Osteocyte (in vitro differentiated cells): ENCODE data around the gene RAB10. TPM values are rescaled to one million over a fixed set of nuclear protein-coding genes. Genes with fewer than 3 reads are reported as not detected.
A peak's percentile ranks its signal among the peaks of the same experiment; 100 is the strongest.

Source experiments
- DNase-seq: peaks from one replicate; pipeline ENCODE4 v3.0.0; 2021; ENCODE audit warnings: mixed read lengths; ENCODE audit not compliant: unreplicated experiment; ENCODE audit errors: extremely low spot score
- H3K27ac Mint-ChIP-seq: one replicate; pipeline ENCODE4 v1.8.0; 2021; ENCODE audit warnings: mild to moderate bottlenecking, mixed read lengths; ENCODE audit not compliant: unreplicated experiment
- H3K27me3 Mint-ChIP-seq: one replicate; pipeline ENCODE4 v1.8.0; 2021; ENCODE audit warnings: mixed read lengths; ENCODE audit not compliant: unreplicated experiment
- H3K36me3 Mint-ChIP-seq: one replicate; pipeline ENCODE4 v1.8.0; 2021; ENCODE audit warnings: mixed read lengths; ENCODE audit not compliant: unreplicated experiment
- H3K4me1 Mint-ChIP-seq: one replicate; pipeline ENCODE4 v1.8.0; 2021; ENCODE audit warnings: mixed read lengths; ENCODE audit not compliant: unreplicated experiment
- H3K4me3 Mint-ChIP-seq: one replicate; pipeline ENCODE4 v1.8.0; 2021; ENCODE audit warnings: mild to moderate bottlenecking, moderate library complexity, mixed read lengths; ENCODE audit not compliant: unreplicated experiment
- H3K9me3 Mint-ChIP-seq: one replicate; pipeline ENCODE4 v1.8.0; 2021; ENCODE audit warnings: mixed read lengths; ENCODE audit not compliant: unreplicated experiment
- total RNA-seq: library from RNA; stranded (reverse); gene quantifications from 2 replicates; pipeline ENCODE4 v1.2.1, GENCODE V29; 2021
- TF ChIP-seq, protein P1 (sequence below): fragments of 200-600 bp; sonication (generic); IDR thresholded peaks from 2 replicates; pipeline ENCODE4 v1.5.0; 2021; ENCODE audit warnings: antibody characterized with exemption, mild to moderate bottlenecking, moderate library complexity

Gene RAB10
- total RNA-seq, 1 donor from 2014 or later = 139 TPM

DNA sequence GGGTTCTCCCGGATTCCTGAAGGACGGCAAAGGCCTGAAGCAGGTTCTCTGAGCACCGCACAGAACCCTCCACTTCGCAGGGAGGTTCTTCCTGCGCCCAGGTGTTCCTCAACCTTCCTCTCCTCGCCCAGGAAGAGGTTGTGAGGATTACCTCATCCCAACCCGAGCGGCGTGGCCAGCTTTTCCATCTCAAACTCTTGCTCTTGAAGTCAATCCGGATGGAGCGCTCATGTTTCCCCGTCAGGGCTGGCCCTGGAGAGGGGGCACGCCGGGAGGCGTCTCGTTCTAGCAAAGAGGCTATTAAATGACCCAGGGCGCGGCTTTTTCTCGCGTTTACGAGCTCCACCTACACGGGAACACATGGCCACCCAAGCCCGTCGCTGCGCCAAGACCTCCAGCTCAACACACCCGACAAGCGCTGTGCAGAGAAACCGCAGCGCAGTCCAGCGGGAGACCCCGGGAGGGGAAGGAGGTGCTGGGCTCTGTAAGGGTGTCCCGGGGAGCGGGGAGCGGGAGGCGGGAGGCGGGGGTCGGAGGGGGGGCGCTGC lies 540 bp upstream of the RAB10 start:
- Mint-ChIP-seq H3K9me3 (no peaks in the 10 kb centered on the region), H3K4me1 (peaks cover 29% of the 10 kb centered on the region), H3K27me3 (no peaks in the 10 kb centered on the region), H3K27ac (peak overlapping the region; percentile 98), H3K4me3 (peak overlapping the region; percentile 90), H3K36me3 (peaks cover 5% of the 10 kb centered on the region)
- TF ChIP-seq, protein P1, sequence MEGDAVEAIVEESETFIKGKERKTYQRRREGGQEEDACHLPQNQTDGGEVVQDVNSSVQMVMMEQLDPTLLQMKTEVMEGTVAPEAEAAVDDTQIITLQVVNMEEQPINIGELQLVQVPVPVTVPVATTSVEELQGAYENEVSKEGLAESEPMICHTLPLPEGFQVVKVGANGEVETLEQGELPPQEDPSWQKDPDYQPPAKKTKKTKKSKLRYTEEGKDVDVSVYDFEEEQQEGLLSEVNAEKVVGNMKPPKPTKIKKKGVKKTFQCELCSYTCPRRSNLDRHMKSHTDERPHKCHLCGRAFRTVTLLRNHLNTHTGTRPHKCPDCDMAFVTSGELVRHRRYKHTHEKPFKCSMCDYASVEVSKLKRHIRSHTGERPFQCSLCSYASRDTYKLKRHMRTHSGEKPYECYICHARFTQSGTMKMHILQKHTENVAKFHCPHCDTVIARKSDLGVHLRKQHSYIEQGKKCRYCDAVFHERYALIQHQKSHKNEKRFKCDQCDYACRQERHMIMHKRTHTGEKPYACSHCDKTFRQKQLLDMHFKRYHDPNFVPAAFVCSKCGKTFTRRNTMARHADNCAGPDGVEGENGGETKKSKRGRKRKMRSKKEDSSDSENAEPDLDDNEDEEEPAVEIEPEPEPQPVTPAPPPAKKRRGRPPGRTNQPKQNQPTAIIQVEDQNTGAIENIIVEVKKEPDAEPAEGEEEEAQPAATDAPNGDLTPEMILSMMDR = no peak
- DNase-seq = peak; percentile 94

DNA sequence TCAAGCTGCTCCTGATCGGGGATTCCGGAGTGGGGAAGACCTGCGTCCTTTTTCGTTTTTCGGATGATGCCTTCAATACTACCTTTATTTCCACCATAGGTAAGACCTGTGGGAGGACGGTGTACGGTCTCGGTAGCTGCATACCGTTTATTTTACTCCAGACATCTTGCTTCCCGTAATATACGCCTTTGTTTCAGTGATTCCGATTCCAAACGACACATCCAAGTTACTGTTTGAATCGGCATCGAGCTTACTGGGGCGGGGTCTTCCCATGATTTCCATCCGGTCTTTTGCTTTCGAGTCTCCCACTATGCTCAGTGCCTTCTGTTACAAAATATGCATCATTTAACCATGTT lies 731 bp downstream of the RAB10 start:
- Mint-ChIP-seq H3K36me3 (peaks cover 5% of the 10 kb centered on the region), H3K4me3 (peak overlapping the region; percentile 90), H3K27ac (peak overlapping the region; percentile 98), H3K27me3 (no peaks in the 10 kb centered on the region), H3K4me1 (peaks cover 32% of the 10 kb centered on the region), H3K9me3 (no peaks in the 10 kb centered on the region)
- TF ChIP-seq, protein P1 = no peak
- DNase-seq = no peak

DNA sequence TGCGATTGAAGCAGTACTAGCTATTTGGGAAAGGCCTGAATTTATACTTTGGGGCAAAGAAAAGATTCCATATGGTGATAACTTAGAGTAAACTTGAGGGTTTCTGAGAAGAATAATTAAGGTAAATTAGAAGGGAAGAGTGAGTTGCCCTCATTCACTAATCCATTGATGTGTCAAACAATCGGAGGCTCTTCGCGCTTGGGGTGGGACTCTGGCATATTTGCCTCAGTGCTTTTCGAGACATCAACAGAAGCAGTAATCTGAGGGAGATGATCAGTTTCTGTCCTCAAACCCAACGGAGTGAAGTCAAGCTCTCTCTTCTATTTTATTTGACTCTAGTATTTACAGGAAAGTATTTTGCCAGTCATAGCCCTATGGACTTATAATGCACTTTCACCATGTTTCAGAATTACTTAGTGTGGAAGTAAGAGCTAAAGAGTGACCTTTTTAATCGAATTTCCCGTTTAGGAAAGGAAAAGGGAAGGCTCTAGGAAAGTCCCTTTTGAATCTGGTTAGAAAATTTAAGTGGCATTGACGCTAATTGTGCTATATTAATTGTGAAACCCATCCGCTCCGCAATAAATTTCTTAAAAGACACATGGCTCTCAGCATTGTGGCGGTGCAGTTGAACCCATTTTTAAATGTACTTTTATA lies 1.3 kb downstream of the RAB10 start:
- Mint-ChIP-seq H3K27me3 (no peaks in the 10 kb centered on the region), H3K36me3 (peaks cover 7% of the 10 kb centered on the region), H3K9me3 (no peaks in the 10 kb centered on the region), H3K4me3 (peak overlapping the region; percentile 90), H3K27ac (peak overlapping the region; percentile 98), H3K4me1 (peaks cover 34% of the 10 kb centered on the region)
- TF ChIP-seq, protein P1 = no peak
- DNase-seq = no peak

DNA sequence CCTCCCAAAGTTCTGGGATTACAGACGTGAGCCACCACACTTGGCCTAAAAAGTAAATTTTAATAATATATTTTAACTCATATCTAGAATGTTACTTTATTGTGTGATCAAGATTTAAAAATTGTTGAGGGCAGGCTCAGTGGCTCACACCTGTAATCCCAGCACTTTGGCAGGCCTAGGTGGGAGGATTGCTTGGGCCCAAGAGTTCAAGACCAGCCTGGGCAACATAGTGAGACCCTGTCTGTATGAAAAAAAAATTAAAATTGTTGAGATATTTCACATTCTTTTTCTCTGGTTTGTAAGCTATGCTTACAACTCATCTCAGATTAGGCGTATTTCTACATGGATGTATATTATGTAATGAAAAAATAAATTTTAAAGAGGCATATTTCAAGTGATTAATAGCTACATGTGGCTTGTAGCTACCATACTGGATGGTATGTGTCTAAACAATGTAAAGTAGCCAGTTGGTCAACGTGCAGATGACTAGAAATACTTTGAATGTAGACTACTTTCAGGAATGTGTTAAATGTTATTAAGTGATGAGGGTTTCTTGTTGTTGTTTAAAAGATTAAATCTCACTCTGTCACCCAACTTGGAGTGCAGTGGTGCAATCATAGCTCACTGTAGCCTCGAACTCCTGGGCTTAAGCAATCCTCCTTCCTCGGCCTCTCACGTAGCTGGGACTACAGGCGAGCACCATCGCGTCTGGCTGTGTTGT lies 5.9 kb downstream of the RAB10 start:
- H3K36me3 Mint-ChIP-seq = peaks cover 12% of the 10 kb centered on the region
- H3K4me1 Mint-ChIP-seq = peaks cover 51% of the 10 kb centered on the region
- H3K9me3 Mint-ChIP-seq = no peaks in the 10 kb centered on the region
- H3K27me3 Mint-ChIP-seq = no peaks in the 10 kb centered on the region
- TF ChIP-seq, protein P1 = no peak
- DNase-seq = no peak
- H3K4me3 Mint-ChIP-seq = no peak overlapping the region
- H3K27ac Mint-ChIP-seq = no peak overlapping the region

DNA sequence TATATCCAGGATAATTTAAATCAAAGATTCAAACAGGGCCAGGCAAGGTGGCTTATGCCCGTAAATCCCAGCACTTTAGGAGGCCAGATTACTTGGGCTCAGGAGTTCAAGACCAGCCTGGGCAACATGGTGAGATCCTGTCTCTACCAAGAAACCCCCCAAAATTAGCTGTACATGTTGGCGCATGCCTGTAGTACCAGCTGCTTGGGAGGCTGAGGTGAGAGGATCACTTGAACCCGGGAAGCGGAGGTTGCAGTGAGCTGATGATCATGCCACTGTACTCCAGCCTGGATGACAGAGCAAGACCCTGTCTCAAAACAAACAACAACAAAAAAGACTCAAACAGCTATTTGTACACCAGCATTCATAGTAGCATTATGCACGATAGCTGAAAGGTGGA lies 9.2 kb downstream of the RAB10 start:
- no peak overlapping the region for H3K27ac Mint-ChIP-seq

More for the DNA sequence above, 9.2 kb downstream of the RAB10 start:
- H3K9me3 Mint-ChIP-seq = no peaks in the 10 kb centered on the region
- DNase-seq = no peak
- TF ChIP-seq, protein P1 = no peak
- H3K36me3 Mint-ChIP-seq = peaks cover 10% of the 10 kb centered on the region
- H3K4me1 Mint-ChIP-seq = peaks cover 39% of the 10 kb centered on the region
- H3K27me3 Mint-ChIP-seq = no peaks in the 10 kb centered on the region
- H3K4me3 Mint-ChIP-seq = no peak overlapping the region
